GM18526 (cell line): ENCODE data around the gene PCYOX1L.
A peak's percentile ranks its signal among the peaks of the same experiment; 100 is the strongest.

ENCODE experiments used
- POLR2A ChIP-seq: IDR thresholded peaks from 3 replicates; pipeline ENCODE4 v1.6.1; 2011; ENCODE audit not compliant: insufficient read length; ENCODE audit errors: extremely low read depth

Gene PCYOX1L

GRCh38 chr5:149324641-149325040 is 33.2 kb upstream of the PCYOX1L start:
- no peak for TF ChIP-seq POLR2A

GRCh38 chr5:149325166-149325735 is 32.6 kb upstream of the PCYOX1L start:
- TF ChIP-seq POLR2A = no peak

- no peak for TF ChIP-seq POLR2A
Observed at GRCh38 chr5:149325894-149326293, 32.0 kb upstream of the PCYOX1L start.

GRCh38 chr5:149326611-149327010 is 31.2 kb upstream of the PCYOX1L start:
- TF ChIP-seq POLR2A = no peak

- TF ChIP-seq POLR2A = no peak
Observed at GRCh38 chr5:149328177-149328576, 29.7 kb upstream of the PCYOX1L start.

- no peak for TF ChIP-seq POLR2A
Observed at GRCh38 chr5:149333711-149334443, 24.0 kb upstream of the PCYOX1L start.

GRCh38 chr5:149337736-149338135 is 20.1 kb upstream of the PCYOX1L start:
- TF ChIP-seq POLR2A = no peak

GRCh38 chr5:149338364-149338763 is 19.5 kb upstream of the PCYOX1L start:
- TF ChIP-seq POLR2A = no peak

- TF ChIP-seq POLR2A = no peak
Observed at GRCh38 chr5:149340920-149341319, 16.9 kb upstream of the PCYOX1L start.

- no peak for TF ChIP-seq POLR2A
Observed at GRCh38 chr5:149341876-149342275, 16.0 kb upstream of the PCYOX1L start.

GRCh38 chr5:149344151-149344550 is 13.7 kb upstream of the PCYOX1L start:
- TF ChIP-seq POLR2A = no peak

GRCh38 chr5:149345147-149345891 is 12.5 kb upstream of the PCYOX1L start, which contains the start of gene GRPEL2:
TSS of gene GRPEL2 (plus strand) at chr5:149345499. CDS start at chr5:149345540, 41 bp downstream.
- peak; percentile 86 for TF ChIP-seq POLR2A

GRCh38 chr5:149345892-149346222 is 12.0 kb upstream of the PCYOX1L start:
- no peak for TF ChIP-seq POLR2A

GRCh38 chr5:149348518-149348917 is 9.3 kb upstream of the PCYOX1L start:
- no peak for TF ChIP-seq POLR2A

- TF ChIP-seq POLR2A = no peak
Observed at GRCh38 chr5:149349382-149349781, 8.5 kb upstream of the PCYOX1L start.

- TF ChIP-seq POLR2A = no peak
Observed at GRCh38 chr5:149352169-149352568, 5.7 kb upstream of the PCYOX1L start.
